Choroid plexus epithelial cell (primary cell): ENCODE results near the gene BCAS3.

Source experiments
- DNase-seq: peaks from one replicate; pipeline ENCODE4 v3.0.0-alpha.2; 2010; ENCODE audit warnings: low read depth
- H3K4me3 ChIP-seq: 2 replicates; pipeline ENCODE4 v1.5.1; 2011; ENCODE audit warnings: low read depth, mild to moderate bottlenecking, control low read depth, low read length, moderate library complexity
- TF ChIP-seq, protein P1 (sequence below): conservative IDR thresholded peaks from 2 replicates; pipeline ENCODE4 v1.5.1; 2011; ENCODE audit warnings: low read depth, mild to moderate bottlenecking, control low read depth, inconsistent platforms, low read length, moderate library complexity

BCAS3 gene

DNA sequence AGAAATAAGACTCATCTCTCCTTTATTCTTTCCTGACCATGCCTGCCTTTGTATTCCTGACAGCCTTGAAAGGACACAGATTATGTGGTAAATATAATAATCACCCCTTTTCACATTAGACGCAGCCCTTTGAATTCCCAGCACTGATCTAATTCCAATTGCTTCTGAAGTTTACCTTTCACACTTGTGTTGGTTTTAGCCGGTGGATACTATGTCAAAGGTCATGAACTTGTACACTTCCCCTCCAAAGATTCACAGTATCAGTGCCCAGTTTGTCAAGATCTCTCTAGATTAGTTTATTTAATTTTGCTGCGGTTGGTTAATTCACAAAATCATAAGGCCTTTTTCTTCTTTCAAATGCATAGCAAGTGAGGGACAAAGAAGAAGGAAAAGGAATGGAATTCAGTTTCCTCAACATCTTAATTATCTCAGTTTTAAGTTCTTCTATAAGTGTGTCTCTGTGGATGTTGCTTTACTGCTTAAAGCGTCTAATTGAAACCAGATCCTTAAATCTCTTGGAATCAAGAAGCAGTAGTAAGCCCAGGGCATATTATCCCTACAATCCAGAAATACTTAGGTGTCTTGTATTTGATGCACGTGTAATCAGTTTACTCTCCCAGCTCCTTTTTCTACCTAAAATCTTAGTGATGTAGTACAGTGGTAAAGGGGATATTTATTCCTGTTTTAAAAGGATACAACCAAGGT, 547.7 kb downstream of the BCAS3 start:
- DNase-seq: no peak
- TF ChIP-seq, protein P1, sequence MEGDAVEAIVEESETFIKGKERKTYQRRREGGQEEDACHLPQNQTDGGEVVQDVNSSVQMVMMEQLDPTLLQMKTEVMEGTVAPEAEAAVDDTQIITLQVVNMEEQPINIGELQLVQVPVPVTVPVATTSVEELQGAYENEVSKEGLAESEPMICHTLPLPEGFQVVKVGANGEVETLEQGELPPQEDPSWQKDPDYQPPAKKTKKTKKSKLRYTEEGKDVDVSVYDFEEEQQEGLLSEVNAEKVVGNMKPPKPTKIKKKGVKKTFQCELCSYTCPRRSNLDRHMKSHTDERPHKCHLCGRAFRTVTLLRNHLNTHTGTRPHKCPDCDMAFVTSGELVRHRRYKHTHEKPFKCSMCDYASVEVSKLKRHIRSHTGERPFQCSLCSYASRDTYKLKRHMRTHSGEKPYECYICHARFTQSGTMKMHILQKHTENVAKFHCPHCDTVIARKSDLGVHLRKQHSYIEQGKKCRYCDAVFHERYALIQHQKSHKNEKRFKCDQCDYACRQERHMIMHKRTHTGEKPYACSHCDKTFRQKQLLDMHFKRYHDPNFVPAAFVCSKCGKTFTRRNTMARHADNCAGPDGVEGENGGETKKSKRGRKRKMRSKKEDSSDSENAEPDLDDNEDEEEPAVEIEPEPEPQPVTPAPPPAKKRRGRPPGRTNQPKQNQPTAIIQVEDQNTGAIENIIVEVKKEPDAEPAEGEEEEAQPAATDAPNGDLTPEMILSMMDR: no peak
- no peak overlapping the region for H3K4me3 ChIP-seq

DNA sequence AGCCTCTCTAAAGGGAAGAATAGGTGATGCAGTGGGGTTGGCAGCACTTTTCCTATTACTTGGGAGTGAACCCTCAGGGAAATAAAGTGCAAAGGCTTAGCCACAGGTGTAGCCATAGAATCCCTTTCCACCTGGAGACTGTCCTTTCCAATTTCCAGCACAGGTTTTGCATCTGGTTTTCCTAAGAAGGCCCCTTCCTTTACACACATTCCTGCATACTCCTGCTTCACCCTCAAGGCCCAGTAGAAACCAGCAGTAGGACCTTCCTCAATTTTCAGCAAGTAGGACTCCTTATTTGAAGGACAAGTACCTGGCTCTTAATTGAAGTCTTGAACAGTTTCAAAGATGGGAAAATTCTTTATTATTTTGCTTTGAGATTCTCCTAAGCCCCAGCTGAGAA, 550.2 kb downstream of the BCAS3 start:
- TF ChIP-seq, protein P1: no peak
- no peak overlapping the region for H3K4me3 ChIP-seq
- DNase-seq: no peak

DNA sequence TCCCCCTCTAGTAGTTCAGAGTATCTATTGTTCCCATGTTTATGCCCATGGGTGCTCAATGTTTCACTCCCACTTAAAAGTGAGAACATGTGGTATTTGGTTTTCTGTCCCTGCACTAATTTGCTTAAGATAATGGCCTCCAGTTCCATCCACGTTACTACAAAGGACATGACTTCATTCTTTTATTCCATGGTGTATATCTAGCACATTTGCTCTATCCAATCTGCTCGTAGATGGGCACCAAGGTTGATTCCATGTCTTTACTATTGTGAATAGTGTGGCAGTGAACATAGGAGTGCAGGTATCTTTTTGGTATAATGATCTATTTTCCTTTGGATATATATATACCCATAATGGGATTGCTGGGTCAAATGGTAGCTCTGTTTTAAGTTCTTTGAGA, 552.8 kb downstream of the BCAS3 start:
- H3K4me3 ChIP-seq: no peak overlapping the region
- TF ChIP-seq, protein P1: no peak
- DNase-seq: no peak

DNA sequence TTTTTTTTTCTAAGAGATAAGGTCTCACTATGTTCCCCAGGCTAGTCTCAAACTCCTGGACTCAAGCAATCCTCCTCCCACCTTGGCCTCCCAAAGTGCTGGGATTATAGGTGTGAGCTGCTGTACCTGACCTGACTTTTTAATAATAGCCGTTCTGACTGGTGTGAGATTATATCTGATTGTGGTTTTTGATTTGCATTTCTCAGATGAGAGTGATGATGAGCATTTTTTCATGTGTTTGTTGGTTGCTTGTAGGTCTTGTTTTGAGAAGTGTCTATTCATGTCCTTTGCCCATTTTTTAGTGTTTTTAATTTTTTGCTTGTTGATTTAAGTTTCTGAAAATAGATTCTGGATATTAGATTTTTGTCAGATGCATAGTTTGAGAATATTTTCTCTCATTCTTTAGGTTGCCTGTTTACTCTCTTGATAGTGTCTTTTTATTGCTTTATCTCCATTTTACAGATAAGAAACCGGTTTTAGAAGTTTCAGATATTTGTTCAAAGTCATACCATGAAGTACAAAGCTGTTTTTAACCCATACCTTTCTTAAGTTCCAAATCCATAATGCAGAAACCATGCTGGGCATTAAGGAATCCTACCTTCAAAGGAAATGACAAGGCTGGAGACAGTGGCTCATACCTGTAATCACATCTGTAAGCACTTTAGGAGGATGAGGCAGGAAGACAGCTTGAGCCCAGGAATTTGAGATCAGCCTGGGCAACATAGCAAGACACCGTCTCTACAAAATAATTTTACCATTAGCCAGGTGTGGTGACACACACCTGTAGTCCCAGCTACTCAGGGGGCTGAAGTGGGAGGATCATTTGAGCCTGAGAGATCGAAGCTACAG, 553.5 kb downstream of the BCAS3 start:
- TF ChIP-seq, protein P1: no peak
- DNase-seq: no peak
- no peak overlapping the region for H3K4me3 ChIP-seq

DNA sequence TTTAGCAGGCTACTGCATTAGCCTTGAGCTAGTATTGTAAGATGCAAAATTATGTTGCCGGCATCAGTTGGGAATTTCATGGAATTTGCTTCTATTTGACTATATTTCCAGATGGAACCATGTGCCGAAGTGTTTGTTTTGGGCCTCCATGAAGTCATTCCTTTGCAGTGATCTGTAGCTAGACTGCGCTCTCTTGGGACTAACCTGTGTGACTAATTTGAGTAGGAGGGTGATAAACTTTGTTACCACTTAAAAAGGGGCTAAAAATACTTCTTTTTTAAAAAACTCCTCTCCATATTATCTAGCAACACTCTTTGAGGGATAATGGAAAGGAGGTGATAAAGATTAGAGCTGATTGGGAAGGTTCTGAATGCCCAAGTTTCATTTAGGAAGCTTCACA, 555.2 kb downstream of the BCAS3 start:
- TF ChIP-seq, protein P1: no peak
- no peak for DNase-seq

DNA sequence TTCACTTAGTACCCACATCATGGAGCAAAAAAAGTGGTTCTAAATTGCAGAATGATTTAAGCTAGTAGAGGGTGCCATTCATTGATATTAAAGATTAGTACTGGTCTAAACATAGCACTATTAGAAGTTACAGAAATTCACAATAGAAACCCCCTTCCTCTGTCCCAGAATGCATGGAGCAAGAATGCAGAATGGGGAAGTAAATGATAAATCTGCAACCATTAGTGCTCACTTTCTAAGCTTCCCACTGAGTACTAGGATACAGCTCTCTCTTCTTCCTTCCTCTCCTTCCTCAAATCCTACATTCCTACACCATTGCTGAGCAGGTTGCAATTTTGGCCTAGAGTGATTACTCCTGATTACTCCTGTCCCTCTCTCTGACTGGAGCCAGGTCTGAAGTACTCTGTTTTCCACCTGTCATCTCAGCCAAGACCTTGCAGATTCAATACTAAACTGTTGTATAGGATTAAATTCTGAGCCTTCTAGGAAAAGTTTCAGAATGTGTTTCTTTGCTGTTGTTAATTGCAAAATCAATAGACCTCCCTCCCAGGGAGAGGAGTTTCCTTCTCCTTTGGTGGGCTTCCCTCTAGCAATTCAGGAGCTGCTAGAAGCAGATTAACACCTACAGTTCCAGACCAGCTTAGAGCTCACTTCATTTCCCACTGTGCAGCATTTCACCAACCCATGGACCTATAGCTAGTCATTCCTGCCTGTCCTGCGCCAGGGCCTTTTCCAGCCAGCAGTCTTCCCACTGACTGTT, 556.5 kb downstream of the BCAS3 start:
- DNase-seq: no peak
- TF ChIP-seq, protein P1: no peak
- H3K4me3 ChIP-seq: no peak overlapping the region

More for the DNA sequence above, 555.2 kb downstream of the BCAS3 start:
- no peak overlapping the region for H3K4me3 ChIP-seq
